ENCODE results near the gene NR2C1. TPM values are rescaled to one million over a fixed set of nuclear protein-coding genes. Genes with fewer than 3 reads are reported as not detected.

Gene NR2C1
- total RNA-seq, 2 donors from 2014 or later, result 26.4 to 34.6 TPM

- no peak for DNase-seq (ENCODE audit: low spot score)
- Histone ChIP-seq H3K4me3 (no peak overlapping the region), H3K4me1 (peaks cover 0 to 11% of the 10 kb centered on the region in 2 donors), H3K36me3 (no peaks in the 10 kb centered on the region), H3K9me3 (no peaks in the 10 kb centered on the region), H3K27ac (no peak overlapping the region), H3K27me3 (no peaks in the 10 kb centered on the region)
- no peak for TF ChIP-seq CTCF (IDR thresholded peaks at IDR 0.05)
Observed at GRCh38 chr12:95074766-95075165, 1.3 kb upstream of the NR2C1 start.

DNA sequence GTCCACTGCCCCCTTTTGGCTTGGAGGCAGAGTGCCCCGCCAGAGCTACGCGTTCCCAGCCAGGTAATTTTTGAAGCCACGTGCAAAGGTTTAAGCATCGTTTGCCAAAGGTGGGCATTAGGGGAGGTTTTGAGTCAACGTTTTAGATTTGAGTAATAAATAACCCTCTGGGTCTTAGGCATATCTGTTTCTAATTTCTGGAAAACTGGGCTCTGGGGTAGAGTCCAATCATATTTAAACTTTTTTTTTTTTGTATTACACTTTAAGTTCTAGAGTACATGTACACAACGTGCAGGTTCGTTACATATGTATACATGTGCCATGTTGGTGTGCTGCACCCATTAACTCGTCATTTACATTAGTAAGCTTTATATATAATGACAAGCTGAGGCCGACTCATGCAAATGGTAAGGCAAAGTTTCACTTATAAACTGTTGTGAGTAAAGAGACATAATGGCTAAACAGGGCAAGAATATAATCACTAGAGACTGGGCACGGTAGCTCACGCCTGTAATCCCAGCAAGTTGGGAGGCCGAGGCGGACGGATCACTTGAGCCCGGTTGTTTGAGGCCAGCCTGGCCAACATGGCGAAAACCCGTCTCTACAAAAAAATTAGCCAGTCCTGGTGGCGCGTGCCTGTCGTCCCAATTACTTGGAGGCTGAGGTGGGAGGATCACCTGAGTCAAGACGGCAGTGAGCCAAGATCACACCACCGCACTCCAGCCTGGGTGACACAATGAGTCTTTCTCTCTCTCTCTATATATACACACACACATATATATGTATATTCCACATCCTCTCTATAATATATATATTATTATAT, 491 bp upstream of the NR2C1 start:
- peak overlapping the region; percentile 83 to 100 for H3K4me3 ChIP-seq
- H3K36me3 ChIP-seq, result no peaks in the 10 kb centered on the region
- H3K27me3 ChIP-seq, result no peaks in the 10 kb centered on the region
- H3K4me1 ChIP-seq, result peaks cover 0 to 15% of the 10 kb centered on the region in 2 donors
- DNase-seq (ENCODE audit: low spot score), result no peak
- TF ChIP-seq CTCF (IDR thresholded peaks at IDR 0.05), result peak; percentile 84 to 94
- peak overlapping the region; percentile 90 to 97 for H3K27ac ChIP-seq
- no peaks in the 10 kb centered on the region for H3K9me3 ChIP-seq

GRCh38 chr12:95070378-95070777, 3.0 kb downstream of the NR2C1 start:
- Histone ChIP-seq H3K36me3 (peaks cover 9% of the 10 kb centered on the region), H3K27me3 (no peaks in the 10 kb centered on the region), H3K27ac (no peak overlapping the region), H3K4me3 (no peak overlapping the region), H3K9me3 (no peaks in the 10 kb centered on the region), H3K4me1 (peaks cover 0 to 15% of the 10 kb centered on the region in 2 donors)
- TF ChIP-seq CTCF (IDR thresholded peaks at IDR 0.05), result no peak
- DNase-seq (ENCODE audit: low spot score), result no peak

DNA sequence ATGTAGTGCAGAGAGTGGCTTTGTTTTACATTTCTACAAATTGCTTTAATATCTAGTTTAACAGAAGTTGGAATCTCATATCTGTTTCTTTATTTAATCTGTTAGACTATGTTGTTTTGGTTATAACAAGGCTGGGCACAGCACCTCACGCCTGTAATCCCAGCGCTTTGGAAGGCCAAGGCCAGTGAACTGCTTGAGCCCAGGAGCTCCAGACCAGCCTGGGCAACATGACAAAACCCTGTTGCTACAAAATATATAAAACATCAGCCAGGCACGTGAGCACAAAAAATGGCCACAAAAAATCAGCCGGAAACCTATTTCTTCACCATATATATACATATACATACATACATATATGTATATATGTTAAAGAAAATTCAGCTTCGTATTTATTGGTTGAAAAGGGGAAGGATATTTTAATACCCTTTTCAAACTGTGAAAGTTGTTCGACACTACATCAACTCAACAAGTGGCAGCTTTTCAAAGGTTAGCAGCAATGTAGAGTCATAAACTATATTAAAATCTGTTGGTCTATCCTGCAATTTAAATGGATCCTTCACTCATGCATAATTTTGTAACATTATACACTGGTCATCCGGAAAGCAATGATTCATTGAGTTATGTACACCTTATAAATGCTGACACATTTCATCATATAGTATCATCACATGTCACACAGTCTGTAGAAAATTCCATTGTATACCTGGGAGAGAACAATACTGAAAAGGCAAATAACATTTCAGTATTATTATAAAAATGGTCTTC, 7.1 kb downstream of the NR2C1 start:
- Histone ChIP-seq H3K27me3 (no peaks in the 10 kb centered on the region), H3K4me3 (no peak overlapping the region), H3K9me3 (no peaks in the 10 kb centered on the region), H3K4me1 (peaks cover 0 to 3% of the 10 kb centered on the region in 2 donors), H3K36me3 (peaks cover 31% of the 10 kb centered on the region), H3K27ac (no peak overlapping the region)
- DNase-seq (ENCODE audit: low spot score), result no peak
- no peak for TF ChIP-seq CTCF (IDR thresholded peaks at IDR 0.05)

- no peaks in the 10 kb centered on the region for H3K9me3 ChIP-seq
- TF ChIP-seq CTCF (IDR thresholded peaks at IDR 0.05), result no peak
- no peak overlapping the region for H3K27ac ChIP-seq
- no peaks in the 10 kb centered on the region for H3K27me3 ChIP-seq
- no peak for DNase-seq (ENCODE audit: low spot score)
- no peak overlapping the region for H3K4me3 ChIP-seq
- peaks cover 68% of the 10 kb centered on the region for H3K36me3 ChIP-seq
- H3K4me1 ChIP-seq, result no peaks in the 10 kb centered on the region
Observed at GRCh38 chr12:95060951-95061350, 12.5 kb downstream of the NR2C1 start.
